GM19468 (cell line): ENCODE data around the gene TPBGL.

ENCODE experiments used
- ATAC-seq: cut with Tn5 transposase; IDR thresholded peaks from one replicate; pipeline ENCODE4 v1.9.1; 2021; ENCODE audit warnings: mild to moderate bottlenecking, moderate library complexity, moderate number of reproducible peaks; ENCODE audit not compliant: unreplicated experiment; ENCODE audit errors: extremely low read depth

TPBGL gene, protein sequence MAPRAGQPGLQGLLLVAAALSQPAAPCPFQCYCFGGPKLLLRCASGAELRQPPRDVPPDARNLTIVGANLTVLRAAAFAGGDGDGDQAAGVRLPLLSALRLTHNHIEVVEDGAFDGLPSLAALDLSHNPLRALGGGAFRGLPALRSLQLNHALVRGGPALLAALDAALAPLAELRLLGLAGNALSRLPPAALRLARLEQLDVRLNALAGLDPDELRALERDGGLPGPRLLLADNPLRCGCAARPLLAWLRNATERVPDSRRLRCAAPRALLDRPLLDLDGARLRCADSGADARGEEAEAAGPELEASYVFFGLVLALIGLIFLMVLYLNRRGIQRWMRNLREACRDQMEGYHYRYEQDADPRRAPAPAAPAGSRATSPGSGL

DNA sequence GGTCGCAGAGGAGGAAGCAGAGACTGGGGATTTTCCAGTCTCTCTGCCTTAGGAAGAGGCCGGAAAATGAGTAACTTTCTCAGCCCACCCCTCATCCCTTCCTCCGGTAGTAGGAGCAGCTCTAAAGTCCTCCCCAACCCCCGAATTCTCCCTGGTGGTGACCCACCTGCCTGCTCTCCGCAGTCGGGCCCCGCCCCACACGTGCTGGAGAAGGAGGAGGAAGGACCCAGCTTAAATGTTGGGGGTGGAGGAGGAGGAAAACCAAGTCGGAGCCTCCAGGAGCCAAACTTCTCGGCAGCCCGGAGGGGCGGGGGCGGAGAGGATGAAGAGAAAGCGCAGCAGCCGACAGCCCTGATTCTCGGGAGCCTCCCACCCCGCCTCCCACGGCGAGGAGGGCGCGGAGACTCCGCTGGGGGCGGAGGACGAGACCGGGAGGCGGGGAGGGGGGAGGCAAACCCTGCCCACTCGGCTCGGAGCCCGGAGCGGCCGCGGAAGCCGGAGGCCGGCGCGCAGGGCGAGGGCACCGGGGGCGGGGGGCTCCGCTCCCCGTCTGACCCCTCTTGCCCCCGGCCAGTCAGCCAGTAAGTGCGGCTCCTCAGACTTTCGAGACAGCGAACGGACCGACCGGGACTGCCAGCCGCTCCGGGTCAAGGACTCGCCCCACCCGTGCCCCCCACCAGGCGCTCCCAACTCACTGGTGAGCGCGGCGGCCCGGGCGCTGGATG lies at the start of gene TPBGL:
TSS of gene TPBGL (plus strand) at position 464 of the 725 bp plus-strand sequence. CDS start 276 bp downstream, outside the sequence.
- no peak for ATAC-seq

DNA sequence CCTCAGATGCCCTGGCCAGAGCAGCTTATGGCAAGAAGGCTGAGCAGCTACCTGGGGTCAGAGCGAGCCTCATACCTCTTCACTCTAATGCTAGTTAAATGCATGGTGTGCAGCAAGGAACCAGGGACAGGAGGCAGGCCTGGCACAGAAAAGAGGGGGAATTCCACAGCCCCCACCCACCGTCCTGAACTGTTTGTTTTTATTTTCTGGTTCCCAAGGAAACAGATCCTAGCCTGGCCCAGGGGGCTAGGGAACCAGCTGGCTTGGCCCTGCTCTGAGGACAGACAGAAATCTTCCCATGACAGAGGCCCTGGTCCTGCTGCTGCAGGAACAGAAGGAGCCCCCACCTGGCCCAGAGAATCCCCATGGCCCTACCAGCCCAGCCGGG lies 49.2 kb upstream of the TPBGL start:
- ATAC-seq, result no peak

DNA sequence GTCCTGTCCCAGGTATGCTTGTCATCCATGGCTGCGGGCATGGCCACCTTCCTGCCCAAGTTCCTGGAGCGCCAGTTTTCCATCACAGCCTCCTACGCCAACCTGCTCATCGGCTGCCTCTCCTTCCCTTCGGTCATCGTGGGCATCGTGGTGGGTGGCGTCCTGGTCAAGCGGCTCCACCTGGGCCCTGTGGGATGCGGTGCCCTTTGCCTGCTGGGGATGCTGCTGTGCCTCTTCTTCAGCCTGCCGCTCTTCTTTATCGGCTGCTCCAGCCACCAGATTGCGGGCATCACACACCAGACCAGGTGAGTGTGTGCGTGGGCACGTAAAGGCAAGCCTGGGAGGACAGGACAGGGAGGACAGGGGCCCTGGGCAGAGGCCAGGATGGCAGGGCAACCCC lies 47.3 kb upstream of the TPBGL start:
- ATAC-seq, result no peak

DNA sequence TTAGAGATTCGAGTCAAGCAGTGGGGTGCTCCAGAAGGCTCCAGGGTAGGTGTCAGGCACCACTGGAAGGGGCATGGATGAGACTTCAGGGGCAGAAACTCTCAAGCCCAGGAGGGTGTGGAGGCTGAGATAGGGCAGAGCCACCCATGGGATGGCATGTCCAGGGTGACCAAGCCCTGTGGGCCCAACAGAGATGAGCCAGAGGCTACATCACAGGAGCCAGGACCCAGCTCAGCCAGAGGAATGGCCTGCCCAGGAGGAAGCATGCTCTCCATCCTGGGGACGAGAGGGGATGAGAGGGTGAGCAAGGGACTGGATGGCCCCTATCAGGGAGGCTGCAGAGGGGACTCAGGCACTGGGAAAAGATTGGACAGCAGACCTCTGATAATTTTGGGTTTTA lies 46.9 kb upstream of the TPBGL start:
- no peak for ATAC-seq

DNA sequence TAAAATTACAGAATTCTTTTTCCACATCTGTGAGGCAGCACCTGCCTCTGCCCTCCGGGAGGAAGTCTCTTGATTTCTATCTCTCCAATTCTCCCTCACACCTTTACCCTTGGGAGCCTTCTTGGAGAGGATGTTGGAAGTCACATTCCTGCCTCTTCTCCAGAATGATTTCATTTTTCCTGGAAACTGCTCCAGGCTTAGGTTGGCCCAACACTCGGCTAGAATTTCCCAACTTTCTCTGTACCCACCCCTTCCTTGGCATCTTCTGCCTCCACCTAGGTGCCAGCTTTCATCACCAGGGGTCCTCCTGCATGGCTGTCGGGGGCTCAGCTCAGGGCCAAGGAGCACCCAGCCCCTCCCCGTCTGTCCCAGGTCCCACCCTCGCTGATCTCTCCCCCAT lies 46.4 kb upstream of the TPBGL start:
- no peak for ATAC-seq

DNA sequence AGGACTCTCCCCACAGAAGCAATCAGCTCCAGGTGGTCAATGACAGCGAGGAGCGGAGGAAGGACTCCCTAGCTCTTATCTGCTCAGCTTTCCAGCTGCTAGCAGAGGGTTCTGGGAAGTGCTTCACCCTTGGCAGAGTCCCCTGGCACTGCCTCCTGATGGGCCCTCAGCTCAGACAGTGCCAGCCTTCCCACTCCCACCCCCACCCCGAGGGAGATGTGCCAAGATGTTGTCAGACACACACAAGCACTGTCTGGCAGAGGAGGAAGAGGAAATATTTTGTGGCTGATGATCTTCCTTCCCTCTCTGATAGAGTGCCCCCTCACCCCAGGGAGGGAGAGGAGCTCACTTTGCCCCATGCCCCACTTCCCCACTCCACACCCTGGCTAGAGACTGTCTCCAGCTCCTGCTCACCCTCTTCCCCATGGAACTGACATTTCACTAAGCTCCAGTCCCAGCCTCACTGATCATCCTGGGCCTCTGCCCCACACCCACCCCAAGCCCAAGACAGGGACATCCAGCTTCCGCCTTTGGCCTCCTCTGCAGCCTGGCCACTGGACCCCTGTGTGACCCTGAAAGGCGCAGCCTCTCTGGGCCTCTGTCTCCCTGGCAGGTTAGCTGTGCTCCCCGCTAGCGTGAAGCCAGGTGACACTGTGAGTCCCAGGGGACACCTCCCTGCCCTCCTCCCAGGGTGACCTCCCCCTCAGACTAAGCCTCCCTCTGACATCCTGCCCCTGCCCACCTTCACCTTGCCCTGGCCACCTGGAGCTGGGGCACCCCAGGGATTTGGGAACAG lies 45.2 kb upstream of the TPBGL start:
- no peak for ATAC-seq

DNA sequence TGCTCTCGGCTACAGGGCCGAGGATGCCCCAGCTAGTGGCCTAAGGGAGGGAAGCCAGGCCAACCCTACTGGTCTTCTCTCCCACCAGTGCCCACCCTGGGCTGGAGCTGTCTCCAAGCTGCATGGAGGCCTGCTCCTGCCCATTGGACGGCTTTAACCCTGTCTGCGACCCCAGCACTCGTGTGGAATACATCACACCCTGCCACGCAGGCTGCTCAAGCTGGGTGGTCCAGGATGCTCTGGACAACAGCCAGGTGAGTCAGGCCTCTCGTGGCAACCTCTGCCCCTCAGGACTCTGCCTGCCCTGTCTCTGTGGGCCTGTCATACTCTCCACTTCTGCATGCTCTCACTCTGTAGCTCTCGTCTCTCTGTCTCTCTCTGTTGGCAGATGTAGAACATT lies 44.1 kb upstream of the TPBGL start:
- no peak for ATAC-seq

DNA sequence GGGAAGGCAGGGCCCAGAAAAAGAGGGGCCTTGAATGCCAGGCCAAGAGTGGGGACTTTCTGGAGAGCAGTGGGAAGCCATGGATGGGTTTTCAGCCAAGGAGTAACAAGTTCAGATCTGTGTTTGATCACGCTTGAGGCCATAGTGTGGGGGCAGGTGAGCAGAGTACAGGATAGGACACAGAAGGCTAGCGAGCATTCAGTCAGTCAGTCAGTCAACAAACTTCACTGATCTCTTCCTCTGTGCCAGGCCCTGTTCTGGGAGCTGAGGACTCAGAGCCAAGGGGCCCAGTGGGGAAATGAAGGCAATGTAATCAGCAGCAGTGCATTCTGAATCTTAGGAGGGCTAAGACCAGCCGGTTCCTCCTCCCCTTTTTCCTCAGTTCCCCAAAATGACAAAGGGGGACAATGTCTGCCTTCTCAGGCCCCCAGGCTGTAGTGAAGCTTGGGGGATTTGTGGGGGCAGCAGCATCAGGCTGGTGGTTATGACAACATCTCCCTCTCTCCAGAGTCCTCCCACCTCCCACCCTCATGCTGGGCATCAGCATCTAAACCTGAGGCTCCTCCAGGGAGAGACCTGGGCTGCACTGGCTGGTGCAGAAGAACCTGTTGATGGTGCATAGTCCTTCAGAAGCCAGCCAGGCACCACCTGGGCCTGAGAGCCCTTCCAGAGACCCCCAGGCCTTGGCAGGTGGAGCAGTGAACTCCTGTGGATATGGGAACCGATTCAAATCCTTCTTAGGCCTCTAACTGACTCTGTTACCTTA lies 42.9 kb upstream of the TPBGL start:
- ATAC-seq, result no peak

DNA sequence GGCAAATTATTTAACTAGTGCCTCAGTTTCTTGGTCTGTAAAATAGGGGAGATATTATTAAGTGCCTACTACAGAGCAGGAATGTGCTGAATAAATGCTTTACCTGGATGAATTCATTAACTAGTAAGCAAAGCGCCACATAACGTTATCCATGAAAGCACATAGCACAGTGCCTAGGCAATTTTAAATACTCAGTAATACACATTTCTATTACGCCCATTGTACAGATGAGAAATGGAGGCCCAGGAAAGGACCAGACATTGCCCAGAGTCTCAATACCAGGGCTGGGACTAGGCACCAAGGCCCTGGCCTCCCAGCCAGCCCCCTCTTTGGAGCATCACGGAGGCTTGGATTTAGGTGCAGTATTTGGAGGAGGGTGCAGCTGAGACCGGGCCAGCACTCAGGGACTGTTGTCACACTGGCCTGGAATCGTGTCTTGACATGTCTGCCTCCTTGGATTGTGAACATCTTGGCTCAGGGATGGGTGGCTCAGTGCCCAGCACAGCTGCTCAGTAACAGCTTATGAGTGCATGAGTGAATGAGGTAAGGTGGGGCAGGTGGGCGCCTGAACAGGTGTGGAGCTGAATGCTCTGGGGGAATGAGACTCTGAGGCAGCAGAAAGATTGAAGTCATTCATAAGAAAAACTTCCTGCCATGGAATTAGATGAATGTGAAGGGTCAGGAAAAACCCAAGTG lies 42.1 kb upstream of the TPBGL start:
- ATAC-seq, result no peak

DNA sequence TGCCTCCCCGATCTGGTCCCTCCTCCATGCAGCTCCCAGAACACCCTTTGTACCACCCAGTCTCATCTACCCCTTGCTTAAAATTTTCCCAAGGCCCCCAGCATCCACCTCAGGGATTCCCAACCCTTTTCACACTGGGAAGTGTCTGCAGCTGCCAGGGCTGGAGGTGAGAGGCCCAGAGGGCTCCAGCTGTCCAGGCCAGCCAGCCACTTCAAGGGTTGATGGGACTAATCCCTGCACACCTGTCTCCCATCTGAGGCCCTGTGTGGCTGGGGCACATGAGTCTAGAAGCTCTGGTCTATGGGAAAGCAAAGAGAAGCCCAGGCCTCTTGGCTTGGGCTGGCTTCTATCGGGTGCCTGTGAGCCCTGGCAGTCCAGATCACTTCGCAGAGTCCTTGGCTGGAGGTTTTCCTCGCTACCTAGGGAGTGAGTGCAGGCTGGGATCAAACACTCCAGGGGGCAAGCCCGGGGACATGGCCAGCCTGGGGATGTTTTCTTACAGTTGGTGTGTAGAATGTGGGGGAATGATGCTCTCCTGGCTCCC lies 41.1 kb upstream of the TPBGL start:
- no peak for ATAC-seq

DNA sequence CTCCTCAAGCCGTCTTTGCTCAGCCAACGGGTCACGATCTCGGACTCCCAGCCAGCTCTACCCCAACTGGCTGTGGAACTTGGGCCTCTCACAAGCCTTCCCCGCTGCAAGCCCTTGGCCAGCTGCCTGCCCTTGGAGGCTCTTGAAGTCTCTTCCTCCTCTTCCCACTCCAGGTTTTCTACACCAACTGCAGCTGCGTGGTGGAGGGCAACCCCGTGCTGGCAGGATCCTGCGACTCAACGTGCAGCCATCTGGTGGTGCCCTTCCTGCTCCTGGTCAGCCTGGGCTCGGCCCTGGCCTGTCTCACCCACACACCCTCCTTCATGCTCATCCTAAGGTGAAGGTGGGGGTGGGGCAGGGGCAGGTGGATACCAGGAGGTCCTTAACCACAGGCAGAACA lies 40.5 kb upstream of the TPBGL start:
- no peak for ATAC-seq

DNA sequence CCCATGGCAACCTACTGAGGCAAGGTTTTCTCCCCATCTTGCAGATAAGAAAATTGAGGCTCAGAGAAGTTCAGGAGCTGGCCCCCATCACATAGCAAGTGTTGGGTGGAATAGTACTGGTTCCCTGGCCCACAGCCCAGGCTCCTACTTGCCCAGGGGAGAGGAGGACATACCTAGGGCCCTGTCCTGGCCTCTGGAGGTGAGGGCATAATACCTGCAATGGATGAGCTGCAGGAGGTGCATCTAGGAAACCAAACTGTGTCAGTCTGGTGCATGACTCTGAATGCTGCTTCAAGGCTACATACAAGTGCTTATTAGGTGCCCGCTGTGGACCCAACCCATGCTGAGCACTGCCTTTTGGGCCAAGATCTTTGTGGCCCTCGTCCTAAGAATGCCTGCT lies 40.0 kb upstream of the TPBGL start:
- ATAC-seq, result no peak

DNA sequence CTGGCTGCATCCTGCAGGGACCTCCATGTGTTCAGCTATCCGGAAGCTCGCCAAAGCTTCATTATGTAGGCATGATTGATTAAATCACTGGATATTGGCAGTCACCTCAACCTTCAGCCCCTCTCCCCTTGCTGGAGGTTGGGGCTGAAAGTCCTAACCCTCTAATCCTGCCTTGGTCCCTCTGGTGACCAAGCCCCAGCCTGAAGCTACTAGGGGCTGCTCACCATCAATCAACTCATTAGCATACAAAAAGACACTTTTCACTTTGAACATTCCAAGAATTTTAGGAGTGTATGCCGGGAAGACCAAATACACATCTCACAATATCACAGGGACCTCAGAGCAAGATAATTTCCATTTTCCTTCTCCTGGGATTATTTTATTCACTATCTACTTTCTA lies 38.8 kb upstream of the TPBGL start:
- ATAC-seq, result no peak

DNA sequence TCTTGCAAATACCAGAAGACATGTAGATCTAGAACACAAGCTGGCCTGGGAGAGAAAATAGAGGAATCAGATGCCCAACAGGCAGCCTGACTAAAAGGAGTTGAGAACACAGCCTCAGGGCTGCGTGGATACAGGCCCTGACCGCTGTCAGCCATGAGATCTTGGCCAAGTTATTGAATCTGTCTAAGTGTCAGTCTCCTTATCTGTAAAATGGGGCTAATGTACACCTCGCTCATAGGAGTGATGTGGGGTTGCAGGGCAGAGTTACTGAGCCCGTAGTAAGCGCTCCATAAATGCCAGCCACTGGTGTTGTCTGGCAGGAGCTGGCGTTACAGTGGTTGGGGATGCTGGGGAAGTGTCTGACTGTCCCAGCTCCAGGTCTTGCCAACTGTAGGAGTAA lies 38.4 kb upstream of the TPBGL start:
- no peak for ATAC-seq

DNA sequence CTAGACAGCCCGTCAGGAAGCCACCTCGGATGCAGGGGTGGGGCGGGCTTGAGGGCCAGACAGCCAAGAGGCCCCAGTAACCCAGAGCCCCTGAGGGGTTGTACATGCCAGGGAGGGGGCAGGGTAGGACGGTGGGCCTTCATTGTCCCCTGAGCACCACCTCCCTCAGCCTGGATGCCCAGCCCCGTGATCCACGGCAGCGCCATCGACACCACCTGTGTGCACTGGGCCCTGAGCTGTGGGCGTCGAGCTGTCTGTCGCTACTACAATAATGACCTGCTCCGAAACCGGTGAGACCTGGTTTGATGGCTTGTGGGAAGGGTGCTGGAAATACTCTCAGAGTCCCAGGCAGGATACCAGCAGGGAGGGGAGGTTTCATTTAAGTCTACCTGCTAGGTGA lies 37.4 kb upstream of the TPBGL start:
- ATAC-seq, result no peak

DNA sequence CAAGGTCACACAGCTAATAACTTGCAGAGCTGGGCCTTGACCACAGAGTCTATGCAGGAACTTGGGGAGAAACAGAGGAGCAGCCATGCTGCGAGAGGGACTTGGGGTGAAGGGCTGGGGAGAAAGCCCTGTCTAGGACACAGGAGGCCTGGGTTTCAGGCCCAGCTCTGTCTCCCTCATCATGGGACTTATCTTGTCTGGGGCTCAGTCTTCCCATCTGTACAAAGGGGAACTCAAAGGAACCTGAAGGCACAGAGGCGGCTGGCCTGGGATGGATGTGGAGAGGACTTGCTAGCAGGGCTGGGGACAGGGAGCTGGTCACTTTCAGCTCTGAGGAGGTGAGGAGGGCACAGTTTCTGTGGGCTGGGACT lies 36.9 kb upstream of the TPBGL start:
- ATAC-seq, result no peak

DNA sequence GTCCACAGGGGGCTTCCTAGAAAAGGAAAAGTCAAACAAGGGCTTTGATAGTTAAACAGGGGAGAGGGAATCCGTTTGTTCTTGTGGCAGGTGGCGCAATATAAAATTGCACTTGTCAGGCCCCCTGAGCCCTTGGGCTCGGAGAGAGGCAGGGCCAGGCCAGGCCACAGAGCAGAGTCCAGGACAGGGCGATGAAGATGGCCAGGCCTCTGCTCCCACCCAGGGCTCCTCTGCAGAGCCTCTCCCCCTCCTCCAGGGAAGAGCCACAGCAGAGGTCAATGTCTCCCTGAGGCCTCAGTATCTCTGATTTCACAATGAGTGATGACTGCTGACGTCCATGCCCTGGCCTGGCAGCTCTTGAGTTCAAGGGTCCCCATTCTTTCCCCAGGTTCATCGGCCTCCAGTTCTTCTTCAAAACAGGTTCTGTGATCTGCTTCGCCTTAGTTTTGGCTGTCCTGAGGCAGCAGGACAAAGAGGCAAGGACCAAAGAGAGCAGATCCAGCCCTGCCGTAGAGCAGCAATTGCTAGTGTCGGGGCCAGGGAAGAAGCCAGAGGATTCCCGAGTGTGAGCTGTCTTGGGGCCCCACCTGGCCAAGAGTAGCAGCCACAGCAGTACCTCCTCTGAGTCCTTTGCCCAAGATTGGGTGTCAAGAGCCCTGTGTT lies 36.4 kb upstream of the TPBGL start:
- ATAC-seq, result no peak

DNA sequence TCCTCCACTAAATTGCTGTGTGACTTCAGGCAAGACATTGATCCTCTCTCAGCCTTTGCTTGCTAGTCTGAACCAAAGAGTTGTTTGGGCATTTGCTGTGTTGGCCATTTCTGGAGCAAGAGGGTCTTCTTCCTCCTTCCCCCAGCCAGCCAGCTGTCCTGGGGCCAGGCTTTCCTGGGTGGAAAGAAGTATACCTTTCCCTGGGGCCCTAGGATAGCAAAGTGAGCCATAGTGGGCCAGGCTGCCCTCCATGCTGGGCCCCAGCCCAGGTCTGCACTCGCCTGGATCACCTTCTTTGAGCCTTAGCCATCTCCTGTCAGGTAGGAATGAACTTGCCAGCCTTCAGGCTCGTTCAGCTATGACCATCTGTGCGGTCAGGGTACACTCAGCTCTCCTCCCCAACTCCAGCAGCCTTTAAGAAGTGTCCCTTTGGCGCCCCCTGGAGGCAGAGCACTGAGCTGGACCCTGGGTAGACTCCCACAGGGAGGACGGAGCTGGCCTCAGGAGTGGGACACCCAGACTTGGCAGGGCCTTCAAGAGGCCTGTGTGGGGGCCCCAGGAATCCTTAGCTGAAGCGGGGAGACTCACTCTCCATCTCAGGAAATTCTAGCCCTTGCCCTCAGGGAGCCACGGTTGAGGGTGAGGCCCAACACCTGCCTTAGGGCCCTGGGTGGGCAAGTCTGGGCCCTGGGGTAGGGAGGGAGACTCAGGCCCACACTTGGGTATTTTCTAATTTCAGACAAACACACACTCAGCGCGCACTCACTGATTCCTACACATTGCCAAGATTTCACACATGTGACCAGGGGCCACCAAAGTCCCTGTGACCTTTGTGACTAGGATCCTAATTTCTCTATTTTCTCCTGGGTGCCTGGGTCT lies 35.6 kb upstream of the TPBGL start:
- no peak for ATAC-seq
